Natural killer cell (primary cell): ENCODE measurements around the gene RICTOR. TPM values are rescaled to one million over a fixed set of nuclear protein-coding genes. Genes with fewer than 3 reads are reported as not detected.
A peak's percentile ranks its signal among the peaks of the same experiment; 100 is the strongest.

Source experiments
- ATAC-seq, 3 donors: fragments of 150-1000 bp in 2 of 3; fragments of 200-7000 bp in 1 of 3; cut with Tn5 transposase; 1 replicate in 1 of 3; 2 replicates in 2 of 3; pipeline ENCODE4 v1.10.0; 2021; ENCODE audit warnings: mild to moderate bottlenecking in 2 of 3, moderate library complexity in 2 of 3
- DNase-seq, 2 donors: peaks; one replicate each; pipeline versions ENCODE4 v3.0.0 to v3.0.0-alpha.2; 2013 to 2021; ENCODE audit warnings: mixed read lengths in 1 of 2
- H3K27ac ChIP-seq: one replicate; pipeline ENCODE4 v1.5.1; 2013; ENCODE audit warnings: mild to moderate bottlenecking, low read length
- H3K27me3 ChIP-seq: one replicate; pipeline ENCODE4 v1.6.1; 2013; ENCODE audit warnings: low read length; ENCODE audit not compliant: control insufficient read depth, insufficient read depth
- H3K36me3 ChIP-seq: one replicate; pipeline ENCODE4 v1.6.1; 2013; ENCODE audit warnings: low read length; ENCODE audit not compliant: control insufficient read depth, insufficient read depth
- H3K4me1 ChIP-seq: one replicate; pipeline ENCODE4 v1.6.1; 2013; ENCODE audit warnings: low read length; ENCODE audit not compliant: control insufficient read depth, insufficient read depth
- H3K4me3 ChIP-seq: one replicate; pipeline ENCODE4 v1.5.1; 2013; ENCODE audit warnings: low read length
- H3K9me3 ChIP-seq: one replicate; pipeline ENCODE4 v1.6.1; 2013; ENCODE audit warnings: low read length; ENCODE audit not compliant: control insufficient read depth, insufficient read depth
- H3K27ac Mint-ChIP-seq, 2 donors: one replicate each; pipeline ENCODE4 v1.8.0; 2022; ENCODE audit warnings: mild to moderate bottlenecking in 2 of 2, mixed read lengths in 2 of 2, moderate library complexity in 1 of 2
- H3K27me3 Mint-ChIP-seq, 2 donors: one replicate each; pipeline ENCODE4 v1.8.0; 2022; ENCODE audit warnings: low read depth in 2 of 2, mixed read lengths in 2 of 2
- H3K36me3 Mint-ChIP-seq: one replicate; pipeline ENCODE4 v1.8.0; 2022; ENCODE audit warnings: mixed read lengths
- H3K4me1 Mint-ChIP-seq, 2 donors: one replicate each; pipeline ENCODE4 v1.8.0; 2022; ENCODE audit warnings: mixed read lengths in 2 of 2
- H3K4me3 Mint-ChIP-seq: one replicate; pipeline ENCODE4 v1.8.0; 2022; ENCODE audit warnings: mild to moderate bottlenecking, moderate library complexity, mixed read lengths
- H3K9me3 Mint-ChIP-seq, 2 donors: one replicate each; pipeline ENCODE4 v1.8.0; 2022; ENCODE audit warnings: mixed read lengths in 2 of 2
- WGBS: methylation state at CpG from one replicate; pipeline ENCODE4 v1.1.7; 2013; ENCODE audit warnings: missing lambda C conversion rate; ENCODE audit not compliant: insufficient coverage; 5-methylcytosine and 5-hydroxymethylcytosine counted together
- intact Hi-C: fragments of 100-400 bp; cut with micrococcal nuclease; formaldehyde crosslinking; loops from one replicate; pipeline ENCODE4 v1.14.2; 2022
- total RNA-seq, 4 donors: library from RNA; stranded (reverse); fragments of 120-200 nt in 1 of 4; gene quantifications; one replicate each; pipeline versions ENCODE4 v1.2.3 to v1.2.4, GENCODE V29; 2013 to 2022
- TF ChIP-seq, protein P1 (sequence below): fragments of 200-600 bp; IDR thresholded peaks from one replicate; pipeline ENCODE4 v1.8.0; 2022; ENCODE audit warnings: antibody characterized with exemption

RICTOR gene
- total RNA-seq, 3 donors from 2014 or later (not counting 1 experiment from before 2014, with no cell fraction given), result 103 to 105 (median 103) TPM

- peaks cover 15 to 22% of the 10 kb centered on the region in 2 donors for H3K4me1 Mint-ChIP-seq
- H3K4me3 Mint-ChIP-seq, result no peak overlapping the region
- Histone ChIP-seq H3K27me3 (peaks cover 13% of the 10 kb centered on the region), H3K9me3 (no peaks in the 10 kb centered on the region), H3K36me3 (no peaks in the 10 kb centered on the region), H3K27ac (no peak overlapping the region), H3K4me1 (peaks cover 3% of the 10 kb centered on the region), H3K4me3 (no peak overlapping the region)
- no peaks in the 10 kb centered on the region for H3K36me3 Mint-ChIP-seq
- H3K27me3 Mint-ChIP-seq, result peaks cover 9 to 11% of the 10 kb centered on the region in 2 donors
- DNase-seq (no peak), ATAC-seq (no peak)
- intact Hi-C loops, result no loop called here
- WGBS, result 92% methylated on average over 2 of the region's 2 CpGs
- H3K27ac Mint-ChIP-seq, result no peak overlapping the region
- TF ChIP-seq, protein P1, sequence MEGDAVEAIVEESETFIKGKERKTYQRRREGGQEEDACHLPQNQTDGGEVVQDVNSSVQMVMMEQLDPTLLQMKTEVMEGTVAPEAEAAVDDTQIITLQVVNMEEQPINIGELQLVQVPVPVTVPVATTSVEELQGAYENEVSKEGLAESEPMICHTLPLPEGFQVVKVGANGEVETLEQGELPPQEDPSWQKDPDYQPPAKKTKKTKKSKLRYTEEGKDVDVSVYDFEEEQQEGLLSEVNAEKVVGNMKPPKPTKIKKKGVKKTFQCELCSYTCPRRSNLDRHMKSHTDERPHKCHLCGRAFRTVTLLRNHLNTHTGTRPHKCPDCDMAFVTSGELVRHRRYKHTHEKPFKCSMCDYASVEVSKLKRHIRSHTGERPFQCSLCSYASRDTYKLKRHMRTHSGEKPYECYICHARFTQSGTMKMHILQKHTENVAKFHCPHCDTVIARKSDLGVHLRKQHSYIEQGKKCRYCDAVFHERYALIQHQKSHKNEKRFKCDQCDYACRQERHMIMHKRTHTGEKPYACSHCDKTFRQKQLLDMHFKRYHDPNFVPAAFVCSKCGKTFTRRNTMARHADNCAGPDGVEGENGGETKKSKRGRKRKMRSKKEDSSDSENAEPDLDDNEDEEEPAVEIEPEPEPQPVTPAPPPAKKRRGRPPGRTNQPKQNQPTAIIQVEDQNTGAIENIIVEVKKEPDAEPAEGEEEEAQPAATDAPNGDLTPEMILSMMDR, result no peak
- no peaks in the 10 kb centered on the region for H3K9me3 Mint-ChIP-seq
Observed at GRCh38 chr5:39079147-39079546, 4.9 kb upstream of the RICTOR start.

DNA sequence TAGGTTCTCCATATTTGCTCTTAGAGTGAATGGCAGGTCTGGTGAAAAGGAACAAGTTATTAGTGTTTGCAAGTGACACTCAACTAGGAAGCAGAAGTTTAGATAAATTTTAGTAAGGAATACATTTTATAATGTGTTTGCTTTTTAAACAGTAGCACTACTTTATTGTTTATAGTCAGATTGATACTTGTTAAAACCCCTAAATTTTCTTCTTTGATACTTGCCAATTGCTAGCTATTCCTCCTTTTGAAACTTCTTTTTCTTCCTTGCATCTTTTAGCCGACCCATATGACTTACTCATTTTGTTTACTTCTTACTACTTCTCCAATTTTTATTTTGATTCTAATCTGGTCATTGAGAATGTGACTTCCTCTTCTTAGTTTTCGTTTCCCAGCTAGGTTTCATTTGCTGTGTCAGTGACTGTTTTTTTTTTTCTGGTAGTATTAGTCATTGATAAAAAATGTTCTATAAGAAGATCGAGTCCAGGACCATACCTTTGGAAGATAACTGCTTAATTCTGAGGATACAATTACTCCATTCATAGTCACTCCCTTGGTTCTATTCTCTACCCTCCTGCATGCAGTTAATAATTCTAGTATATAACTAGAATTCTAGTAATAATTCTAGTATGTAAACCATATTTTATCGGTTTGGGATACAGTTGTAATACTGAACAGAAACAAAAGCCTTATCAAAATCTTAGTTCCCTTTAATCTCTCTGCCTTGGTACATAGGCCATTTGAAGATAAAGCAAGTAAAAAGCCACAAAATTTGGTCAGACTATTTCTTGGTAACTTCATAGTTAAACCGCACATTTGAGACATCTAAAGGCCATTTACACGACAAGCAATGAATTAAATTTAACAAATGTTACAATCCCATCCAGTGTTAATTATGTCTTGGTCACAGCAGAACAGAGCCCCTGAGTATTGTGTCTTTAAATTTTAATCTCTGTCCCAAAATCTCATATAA, 2.8 kb upstream of the RICTOR start:
- Mint-ChIP-seq H3K4me1 (peaks cover 27 to 34% of the 10 kb centered on the region in 2 donors), H3K27me3 (peaks cover 6 to 11% of the 10 kb centered on the region in 2 donors), H3K4me3 (peak overlapping the region; percentile 0), H3K36me3 (no peaks in the 10 kb centered on the region), H3K9me3 (no peaks in the 10 kb centered on the region), H3K27ac (peak overlapping the region in 1 of 2 donors; percentile 5)
- Histone ChIP-seq H3K4me1 (peaks cover 3% of the 10 kb centered on the region), H3K27ac (no peak overlapping the region), H3K27me3 (peaks cover 13% of the 10 kb centered on the region), H3K9me3 (no peaks in the 10 kb centered on the region), H3K4me3 (no peak overlapping the region), H3K36me3 (peaks cover 3% of the 10 kb centered on the region)
- DNase-seq (peak in 1 of 2 donors; percentile 17), ATAC-seq (no peak)
- 42% methylated on average over 3 of the region's 6 CpGs for WGBS
- intact Hi-C loops, result no loop called here
- TF ChIP-seq, protein P1, result no peak

- H3K4me3 ChIP-seq, result no peak overlapping the region
- intact Hi-C loops, result no loop called here
Observed at GRCh38 chr5:39076101-39076756, 2.0 kb upstream of the RICTOR start.

More at GRCh38 chr5:39076101-39076756, 2.0 kb upstream of the RICTOR start:
- Histone ChIP-seq H3K27me3 (peaks cover 13% of the 10 kb centered on the region), H3K9me3 (no peaks in the 10 kb centered on the region), H3K4me1 (peaks cover 3% of the 10 kb centered on the region), H3K36me3 (peaks cover 3% of the 10 kb centered on the region), H3K27ac (no peak overlapping the region)
- DNase-seq (no peak), ATAC-seq (no peak)
- Mint-ChIP-seq H3K36me3 (no peaks in the 10 kb centered on the region), H3K27ac (peak overlapping the region in 1 of 2 donors; percentile 99), H3K4me3 (peak overlapping the region; percentile 10), H3K4me1 (peaks cover 35 to 38% of the 10 kb centered on the region in 2 donors), H3K27me3 (peaks cover 6 to 10% of the 10 kb centered on the region in 2 donors), H3K9me3 (no peaks in the 10 kb centered on the region)
- TF ChIP-seq, protein P1, result no peak
- 67% methylated on average over 3 of the region's 6 CpGs for WGBS
